Chondrocyte (in vitro differentiated cells): Measurements from ENCODE around the gene GADD45A. TPM values are rescaled to one million over a fixed set of nuclear protein-coding genes. Genes with fewer than 3 reads are reported as not detected.
"Not testable (repeated sequence)": the region's sequence is repeated elsewhere in the genome, so short reads cannot be mapped to it uniquely, and the experiment has no call there.

ENCODE experiments used
- DNase-seq: peaks from one replicate; pipeline ENCODE4 v3.0.0; 2021; ENCODE audit warnings: mixed read lengths, low spot score
- H3K27ac Mint-ChIP-seq: one replicate; pipeline ENCODE4 v1.8.0; 2021; ENCODE audit warnings: mild to moderate bottlenecking, moderate library complexity, mixed read lengths; ENCODE audit not compliant: unreplicated experiment
- H3K27me3 Mint-ChIP-seq: 2 replicates; pipeline ENCODE4 v1.8.0; 2021; ENCODE audit warnings: low read depth, mixed read lengths
- H3K36me3 Mint-ChIP-seq: 2 replicates; pipeline ENCODE4 v1.8.0; 2021; ENCODE audit warnings: low read depth, mixed read lengths
- H3K4me1 Mint-ChIP-seq: 2 replicates; pipeline ENCODE4 v1.8.0; 2021; ENCODE audit warnings: low read depth, mild to moderate bottlenecking, mixed read lengths
- H3K4me3 Mint-ChIP-seq: one replicate; pipeline ENCODE4 v1.8.0; 2021; ENCODE audit warnings: mild to moderate bottlenecking, moderate library complexity, mixed read lengths; ENCODE audit not compliant: unreplicated experiment
- H3K9me3 Mint-ChIP-seq: 2 replicates; pipeline ENCODE4 v1.8.0; 2021; ENCODE audit warnings: low read depth, mixed read lengths
- CTCF ChIP-seq: fragments of 200-600 bp; sonication (generic); IDR thresholded peaks from 2 replicates; pipeline ENCODE4 v1.5.0; 2021; ENCODE audit warnings: antibody characterized with exemption, mild to moderate bottlenecking, moderate library complexity
- total RNA-seq: library from RNA; stranded (reverse); gene quantifications from 3 replicates; pipeline ENCODE4 v1.2.1, GENCODE V29; 2021

Gene GADD45A
- total RNA-seq, 1 donor from 2014 or later = 89.4 TPM

GRCh38 chr1:67655581-67655980, 29.4 kb upstream of the GADD45A start:
- no peaks in the 10 kb centered on the region for H3K4me1 Mint-ChIP-seq
- H3K9me3 Mint-ChIP-seq = no peaks in the 10 kb centered on the region
- no peaks in the 10 kb centered on the region for H3K27me3 Mint-ChIP-seq
- H3K36me3 Mint-ChIP-seq = peaks cover 1% of the 10 kb centered on the region
- H3K4me3 Mint-ChIP-seq = no peak overlapping the region
- no peak for DNase-seq
- no peak for TF ChIP-seq CTCF
- no peak overlapping the region for H3K27ac Mint-ChIP-seq

GRCh38 chr1:67657152-67657551, 27.8 kb upstream of the GADD45A start:
- not testable (repeated sequence) for H3K4me1 Mint-ChIP-seq, H3K36me3 Mint-ChIP-seq, H3K4me3 Mint-ChIP-seq, H3K27me3 Mint-ChIP-seq, DNase-seq, H3K9me3 Mint-ChIP-seq, H3K27ac Mint-ChIP-seq

- H3K27me3 Mint-ChIP-seq = no peaks in the 10 kb centered on the region
- TF ChIP-seq CTCF = peak; percentile 7
- DNase-seq = no peak
- H3K9me3 Mint-ChIP-seq = no peaks in the 10 kb centered on the region
- peaks cover 4% of the 10 kb centered on the region for H3K4me1 Mint-ChIP-seq
- peaks cover 3% of the 10 kb centered on the region for H3K36me3 Mint-ChIP-seq
- no peak overlapping the region for H3K4me3 Mint-ChIP-seq
- H3K27ac Mint-ChIP-seq = no peak overlapping the region
These were observed 25.8 kb upstream of the GADD45A start for GRCh38 chr1:67659229-67659628.

GRCh38 chr1:67662884-67663283, 22.1 kb upstream of the GADD45A start:
- H3K9me3 Mint-ChIP-seq = no peaks in the 10 kb centered on the region
- H3K4me1 Mint-ChIP-seq = peaks cover 4% of the 10 kb centered on the region
- no peak overlapping the region for H3K27ac Mint-ChIP-seq
- DNase-seq = no peak
- H3K4me3 Mint-ChIP-seq = no peak overlapping the region
- TF ChIP-seq CTCF = no peak
- peaks cover 3% of the 10 kb centered on the region for H3K36me3 Mint-ChIP-seq
- H3K27me3 Mint-ChIP-seq = no peaks in the 10 kb centered on the region

- no peak for TF ChIP-seq CTCF
- Mint-ChIP-seq H3K4me3 (no peak overlapping the region), H3K27me3 (no peaks in the 10 kb centered on the region), H3K36me3 (peaks cover 3% of the 10 kb centered on the region), H3K4me1 (peaks cover 4% of the 10 kb centered on the region), H3K9me3 (no peaks in the 10 kb centered on the region), H3K27ac (no peak overlapping the region)
- no peak for DNase-seq
These were observed 21.0 kb upstream of the GADD45A start for GRCh38 chr1:67664048-67664447.

- H3K9me3 Mint-ChIP-seq, H3K27me3 Mint-ChIP-seq, DNase-seq, H3K4me1 Mint-ChIP-seq, H3K36me3 Mint-ChIP-seq, H3K27ac Mint-ChIP-seq, H3K4me3 Mint-ChIP-seq: not testable (repeated sequence)
These were observed 19.7 kb upstream of the GADD45A start for GRCh38 chr1:67665307-67665706.
